Measurements from ENCODE around the gene DIP2C.
"Not testable (repeated sequence)": the region's sequence is repeated elsewhere in the genome, so short reads cannot be mapped to it uniquely, and the experiment has no call there.

DIP2C gene

DNA sequence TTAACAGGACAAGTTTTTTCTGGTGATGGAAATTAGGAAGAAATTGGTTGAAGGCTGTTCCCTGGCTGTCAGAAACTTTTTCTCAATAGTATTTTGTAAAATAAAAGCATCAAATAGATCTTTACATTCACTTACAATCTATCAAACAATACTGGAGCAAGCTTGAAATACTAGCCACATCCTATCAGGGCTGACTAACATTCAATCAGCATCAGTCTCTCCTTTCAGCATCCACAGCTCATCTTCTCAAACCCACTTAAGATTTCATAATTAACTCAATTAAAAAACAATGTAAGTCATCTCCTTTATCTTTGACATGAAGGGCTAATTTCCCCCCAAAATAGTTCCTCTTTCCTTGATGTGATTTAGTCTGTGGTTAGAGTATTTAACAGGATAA lies 80.2 kb downstream of the DIP2C start:
- DNase-seq = no peak

DNA sequence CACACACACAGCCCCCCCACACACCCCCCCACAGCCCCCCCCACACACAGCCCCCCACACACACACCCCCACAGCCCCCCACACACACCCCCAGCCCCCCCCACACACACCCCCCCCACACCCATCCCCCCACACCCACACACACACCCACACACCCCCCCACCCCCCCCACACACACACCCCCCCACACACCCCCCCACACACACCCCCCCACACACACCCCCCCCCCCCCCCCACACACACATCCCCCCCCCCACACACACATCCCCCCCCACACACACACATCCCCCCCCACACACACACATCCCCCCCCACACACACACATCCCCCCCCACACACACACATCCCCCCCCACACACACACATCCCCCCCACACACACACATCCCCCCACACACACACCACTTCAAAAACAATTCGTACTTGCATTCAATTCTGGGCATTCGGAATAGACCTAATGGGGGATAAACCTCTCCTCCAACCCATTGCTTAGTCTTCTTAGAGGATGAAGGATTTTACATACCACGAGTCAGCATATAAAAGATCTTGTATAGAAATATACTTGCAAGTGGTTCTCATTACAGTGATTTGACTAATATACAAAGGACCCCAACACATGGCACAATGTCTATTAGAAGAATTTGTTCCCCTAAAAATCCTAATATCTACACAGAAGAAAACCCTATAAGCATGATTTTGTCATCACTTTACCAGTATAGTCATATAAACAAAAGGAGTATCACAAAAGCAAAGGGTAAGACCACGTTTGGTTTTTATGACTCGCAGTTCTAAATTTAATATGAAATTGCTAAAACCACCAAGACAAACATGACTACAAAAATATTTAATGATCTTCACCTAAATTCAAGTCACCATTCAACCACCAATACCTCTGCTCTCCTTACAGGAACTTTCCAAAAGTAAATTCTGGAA lies 80.9 kb downstream of the DIP2C start:
- no peak for DNase-seq

DNA sequence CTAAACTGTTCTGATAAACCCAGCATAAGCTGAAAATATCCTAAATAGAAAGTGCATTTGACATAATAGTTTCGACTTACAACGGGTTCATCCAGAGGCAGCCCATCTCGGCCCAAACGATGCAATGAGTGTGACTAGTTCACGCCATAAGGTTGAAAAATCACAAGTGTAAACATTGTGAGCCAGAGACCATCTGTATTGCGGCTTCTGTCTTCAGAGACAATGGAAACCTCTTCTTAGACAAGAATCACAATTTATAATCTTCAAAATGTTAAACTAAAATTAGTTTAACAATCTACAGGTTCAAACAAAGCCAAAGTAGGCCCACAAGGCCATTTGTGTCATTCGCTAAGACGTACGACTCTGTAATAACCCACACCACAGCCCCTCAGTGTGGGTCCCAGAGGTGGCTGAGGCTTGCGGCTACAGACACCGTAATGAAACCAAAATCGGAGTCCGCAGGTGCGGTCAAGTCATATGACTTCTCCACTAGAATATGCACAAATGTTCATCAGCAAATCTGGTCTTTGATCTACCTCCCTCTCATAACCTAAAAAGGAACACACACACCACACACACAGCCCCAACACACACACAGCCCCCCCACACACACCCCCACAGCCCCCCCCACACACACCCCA lies 81.8 kb downstream of the DIP2C start:
- no peak for DNase-seq

DNA sequence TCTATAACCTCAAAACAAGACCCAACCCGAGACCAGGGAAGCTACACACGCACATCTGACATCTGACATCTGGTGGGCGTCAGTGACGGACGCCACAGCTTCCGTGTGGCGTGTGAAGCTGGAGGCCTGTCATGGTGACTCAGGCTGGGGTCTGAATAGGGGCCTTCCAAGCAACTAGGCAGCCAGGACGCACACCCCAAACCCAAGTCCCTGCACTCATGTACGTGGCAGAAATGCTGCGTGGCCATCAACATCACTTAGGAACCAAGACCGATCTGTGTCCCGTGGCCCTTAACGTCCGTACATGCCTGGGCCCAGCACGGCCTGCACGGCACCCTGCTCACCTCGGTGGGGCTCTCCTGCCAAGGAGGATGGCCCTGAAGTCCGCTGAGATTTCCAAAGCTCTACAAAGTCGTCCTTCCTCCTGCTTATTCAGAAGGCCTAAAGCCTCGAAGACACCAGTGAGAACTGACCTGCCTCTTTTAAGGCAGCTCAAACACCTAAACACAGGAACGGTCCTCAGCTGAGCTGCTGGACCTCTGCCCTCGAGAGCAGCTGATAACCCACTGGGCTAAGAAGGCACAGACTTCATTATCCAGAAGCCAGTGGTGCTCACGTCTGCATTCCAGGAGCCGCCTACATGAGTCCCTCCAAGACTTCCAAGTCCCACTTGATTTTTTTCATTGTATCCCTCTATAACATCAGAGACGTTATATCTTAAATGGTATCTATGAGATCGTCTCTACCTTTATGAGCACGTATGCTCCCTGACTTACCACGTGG lies 82.5 kb downstream of the DIP2C start:
- no peak for DNase-seq

DNA sequence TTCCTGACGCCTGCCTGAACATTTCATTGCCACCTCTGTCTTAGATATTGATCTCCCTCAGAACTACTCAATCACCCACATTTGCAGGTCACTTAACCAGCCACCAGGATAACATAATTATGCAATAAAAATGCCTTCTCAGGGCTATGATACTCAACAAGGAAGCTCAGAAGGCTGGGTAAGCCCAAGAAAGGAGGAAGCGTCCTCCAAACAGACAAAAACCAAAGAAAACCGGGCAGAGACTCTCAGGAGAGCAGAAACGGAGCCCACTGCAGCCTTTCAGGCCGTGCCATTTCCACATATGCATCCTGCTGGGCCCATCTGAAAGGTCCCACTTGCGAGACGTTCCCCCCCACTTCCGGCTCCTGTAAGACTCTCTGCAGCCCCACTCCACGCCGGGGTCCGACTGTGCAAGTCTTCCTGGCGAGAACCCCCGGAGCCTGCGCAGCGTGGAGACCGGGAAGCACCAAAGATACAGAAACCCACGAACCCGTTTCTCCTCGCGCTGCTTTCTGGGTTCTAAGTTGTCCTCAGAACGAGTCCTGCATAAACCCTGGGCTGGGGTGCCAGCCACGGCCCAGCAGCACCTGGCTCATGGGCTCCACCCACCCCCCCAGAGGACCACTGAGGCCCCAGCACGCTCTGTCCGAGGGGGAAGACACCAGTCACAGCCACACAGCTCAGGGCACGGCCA lies 83.7 kb downstream of the DIP2C start:
- DNase-seq = no peak

GRCh38 chr10:604716-605631 lies 84.5 kb downstream of the DIP2C start:
- no peak for DNase-seq

- DNase-seq = no peak
These were observed 85.7 kb downstream of the DIP2C start for GRCh38 chr10:603745-604144.

DNA sequence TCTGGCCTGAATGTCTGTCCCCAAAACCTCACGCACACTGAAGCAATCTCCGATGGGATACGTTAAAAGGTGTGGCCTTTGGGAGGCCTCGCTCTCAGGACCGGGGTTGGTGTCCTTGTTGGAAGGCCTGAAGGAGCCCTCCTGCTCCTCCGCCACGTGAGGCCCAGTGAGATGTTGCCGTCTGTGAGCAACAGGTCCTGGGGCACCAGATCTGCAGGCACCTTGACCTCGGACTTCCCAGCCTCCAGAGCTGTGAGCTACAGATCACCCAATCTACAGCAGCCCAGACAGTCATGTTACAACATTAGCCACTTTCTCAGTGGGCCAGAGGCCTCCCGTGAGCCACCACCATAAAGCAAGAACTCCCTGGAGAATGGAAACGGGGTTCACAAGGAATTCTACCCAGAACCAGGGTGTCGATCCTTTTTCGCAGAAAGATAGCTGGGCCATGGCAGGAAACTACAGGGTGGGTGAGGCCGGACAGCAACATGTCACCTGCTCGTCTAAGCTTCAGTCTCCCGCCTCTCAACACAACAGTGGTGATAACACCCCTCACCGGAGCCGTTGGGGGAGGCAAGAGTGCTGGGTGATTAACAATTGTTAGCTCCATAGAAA lies 87.0 kb downstream of the DIP2C start:
- DNase-seq = no peak

DNA sequence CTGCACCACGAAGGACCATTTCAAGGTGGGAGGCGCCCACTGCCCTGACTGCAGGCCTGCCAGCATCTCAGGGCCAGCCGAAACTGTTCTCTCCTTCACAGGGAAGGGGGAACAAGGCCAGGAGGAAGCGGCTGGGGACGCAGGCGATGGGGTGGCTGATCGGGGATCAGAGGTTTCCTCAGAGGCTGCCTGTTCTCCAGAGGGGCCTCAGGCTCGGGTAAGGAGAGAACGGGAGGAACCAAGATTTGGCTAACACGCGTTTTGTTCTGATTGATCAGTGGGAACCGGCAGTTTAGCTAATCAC lies 87.9 kb downstream of the DIP2C start:
- DNase-seq = no peak

GRCh38 chr10:600876-601659 lies 88.4 kb downstream of the DIP2C start:
- DNase-seq = no peak

- DNase-seq = no peak
These were observed 89.2 kb downstream of the DIP2C start for GRCh38 chr10:600234-600633.

GRCh38 chr10:599767-600166 lies 89.7 kb downstream of the DIP2C start:
- DNase-seq = no peak

GRCh38 chr10:598415-599170 lies 90.9 kb downstream of the DIP2C start:
- DNase-seq = no peak

DNA sequence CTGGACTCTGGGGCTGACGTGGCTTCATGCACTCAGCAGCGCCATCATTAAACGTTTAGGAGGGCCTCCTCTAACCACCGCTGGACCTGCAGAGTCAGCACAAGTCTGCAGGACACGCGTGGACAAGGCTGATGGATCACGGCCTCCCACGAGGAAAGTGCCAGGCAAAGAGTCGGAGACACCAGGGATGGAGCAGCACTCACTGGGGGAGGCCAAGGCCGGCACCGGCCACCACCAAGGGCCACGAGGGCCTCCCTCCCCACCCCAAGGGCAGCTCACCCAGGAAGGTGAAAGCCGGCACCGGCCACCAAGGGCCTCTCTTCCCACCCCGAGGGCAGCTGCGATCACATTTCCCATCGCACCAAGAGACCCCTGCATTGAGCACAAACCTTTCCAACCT lies 91.5 kb downstream of the DIP2C start:
- no peak for DNase-seq

DNA sequence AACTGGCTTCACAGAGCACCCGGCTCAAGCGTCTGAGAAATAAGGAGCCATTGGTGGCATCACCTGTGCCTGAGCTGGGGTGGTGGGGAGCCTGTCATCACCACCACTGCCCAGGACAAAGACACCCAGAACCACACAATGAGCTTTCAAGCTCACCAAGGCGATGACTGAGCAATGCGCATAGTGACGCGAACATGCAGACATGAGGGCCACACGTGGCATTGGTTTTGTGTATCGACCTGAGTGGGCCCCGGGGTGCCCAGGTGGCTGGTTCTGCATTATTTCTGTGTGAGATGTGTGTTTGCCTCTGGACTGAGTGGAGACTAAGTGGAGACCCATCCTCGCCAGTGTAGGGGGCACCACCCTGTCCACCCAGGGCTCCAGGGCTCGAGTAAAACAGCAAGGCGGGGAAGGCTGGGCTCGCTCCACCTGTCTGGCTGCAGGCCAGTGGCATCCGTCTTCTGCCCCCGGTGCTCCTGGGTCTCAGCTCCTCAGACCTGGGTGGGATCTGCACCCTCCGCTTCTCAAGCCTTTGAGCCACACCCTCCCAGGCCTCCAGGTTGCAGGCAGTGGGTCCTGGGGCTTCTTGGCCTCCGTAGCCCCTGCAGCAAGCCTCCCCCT lies 92.6 kb downstream of the DIP2C start:
- no peak for DNase-seq

DNA sequence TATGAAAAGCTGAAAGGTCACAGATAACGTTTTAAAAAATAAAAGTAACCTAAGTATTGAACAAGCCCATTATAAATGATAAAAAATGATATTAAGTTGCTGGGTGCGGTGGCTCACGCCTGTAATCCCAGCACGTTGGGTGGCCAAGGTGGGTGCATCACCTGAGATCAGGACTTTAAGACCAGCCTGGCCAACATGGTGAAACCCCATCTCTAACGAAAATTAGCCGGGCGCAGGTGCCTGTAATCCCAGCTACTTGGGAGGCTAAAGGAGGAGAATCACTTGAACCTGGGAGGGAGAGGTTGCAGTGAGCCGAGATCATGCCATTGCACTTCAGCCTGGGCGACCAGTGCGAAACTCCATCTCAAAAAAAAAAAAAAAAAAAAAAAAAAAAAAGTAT lies 93.3 kb downstream of the DIP2C start:
- DNase-seq = not testable (repeated sequence)

GRCh38 chr10:595473-595872 lies 94.0 kb downstream of the DIP2C start:
- DNase-seq = no peak

- DNase-seq = no peak
These were observed 94.7 kb downstream of the DIP2C start for GRCh38 chr10:594584-595270.

- DNase-seq = no peak
These were observed 95.5 kb downstream of the DIP2C start for GRCh38 chr10:593901-594457.
